SK-N-SH treated with all-trans-retinoic acid at 6 μM for 48 hours (cell line): ENCODE results near the gene FMNL1.

ENCODE experiments used
- ATAC-seq: fragments of 200-7000 bp; cut with Tn5 transposase; 3 replicates; pipeline ENCODE4 v1.9.1; 2020; ENCODE audit warnings: mild to moderate bottlenecking, moderate library complexity
- ARNTL ChIP-seq: fragments of 450-650 bp; formaldehyde crosslinking; IDR thresholded peaks from 2 replicates; pipeline ENCODE4 v1.5.0; 2020; ENCODE audit warnings: low read depth, mild to moderate bottlenecking, moderate library complexity, borderline replicate concordance
- BACH2 ChIP-seq: fragments of 250-450 bp; sonication (Bioruptor Pico); IDR thresholded peaks from 2 replicates; pipeline ENCODE4 v1.9.0; 2021; ENCODE audit warnings: mild to moderate bottlenecking, borderline replicate concordance
- CSDC2 ChIP-seq: fragments of 250-450 bp; sonication (Bioruptor Pico); IDR thresholded peaks from 2 replicates; pipeline ENCODE4 v1.5.0; 2020; ENCODE audit warnings: mild to moderate bottlenecking, moderate library complexity
- ESRRG ChIP-seq: fragments of 250-450 bp; sonication (Bioruptor Pico); IDR thresholded peaks from 2 replicates; pipeline ENCODE4 v1.6.1; 2021; ENCODE audit warnings: mild to moderate bottlenecking
- GLIS3 ChIP-seq: fragments of 250-450 bp; sonication (Bioruptor Pico); IDR thresholded peaks from 2 replicates; pipeline ENCODE4 v1.5.0; 2020; ENCODE audit warnings: mild to moderate bottlenecking, moderate library complexity
- ISL1 ChIP-seq: fragments of 250-450 bp; sonication (Bioruptor Pico); IDR thresholded peaks from 2 replicates; pipeline ENCODE4 v2.1.2; 2022; ENCODE audit warnings: mild to moderate bottlenecking, moderate library complexity
- PPARA ChIP-seq: fragments of 250-450 bp; sonication (Bioruptor Pico); IDR thresholded peaks from 2 replicates; pipeline ENCODE4 v1.5.0; 2020; ENCODE audit warnings: mild to moderate bottlenecking, borderline replicate concordance
- RARB ChIP-seq: fragments of 250-450 bp; sonication (Bioruptor Pico); IDR thresholded peaks from 2 replicates; pipeline ENCODE4 v1.8.0; 2021; ENCODE audit warnings: mild to moderate bottlenecking, moderate library complexity
- SNAI2 ChIP-seq: fragments of 250-450 bp; sonication (Bioruptor Pico); IDR thresholded peaks from 2 replicates; pipeline ENCODE4 v1.5.0; 2020; ENCODE audit warnings: mild to moderate bottlenecking, moderate library complexity
- TCF4 ChIP-seq: fragments of 250-450 bp; sonication (Bioruptor Pico); IDR thresholded peaks from 2 replicates; pipeline ENCODE4 v1.8.0; 2021; ENCODE audit warnings: mild to moderate bottlenecking, moderate library complexity, borderline replicate concordance
- TOX ChIP-seq: fragments of 250-450 bp; sonication (Bioruptor Pico); IDR thresholded peaks from 2 replicates; pipeline ENCODE4 v1.8.0; 2021; ENCODE audit warnings: mild to moderate bottlenecking, moderate library complexity, borderline replicate concordance
- ZC3H10 ChIP-seq: fragments of 250-450 bp; sonication (Bioruptor Pico); IDR thresholded peaks from 2 replicates; pipeline ENCODE4 v1.5.1; 2021; ENCODE audit warnings: mild to moderate bottlenecking, moderate library complexity
- ZFP3 ChIP-seq: fragments of 250-450 bp; sonication (Bioruptor Pico); IDR thresholded peaks from 2 replicates; pipeline ENCODE4 v1.5.0; 2020; ENCODE audit warnings: mild to moderate bottlenecking, moderate library complexity
- ZFP30 ChIP-seq: fragments of 450-650 bp; formaldehyde crosslinking; IDR thresholded peaks from 2 replicates; pipeline ENCODE4 v1.5.0; 2022; ENCODE audit warnings: mild to moderate bottlenecking, moderate library complexity
- ZNF565 ChIP-seq: fragments of 450-650 bp; formaldehyde crosslinking; conservative IDR thresholded peaks from 2 replicates; pipeline ENCODE4 v1.5.0; 2020; ENCODE audit warnings: low read depth, mild to moderate bottlenecking, moderate library complexity
- ZNF70 ChIP-seq: fragments of 450-650 bp; formaldehyde crosslinking; IDR thresholded peaks from 2 replicates; pipeline ENCODE4 v1.5.0; 2020; ENCODE audit warnings: mild to moderate bottlenecking, moderate library complexity
- ZNF8 ChIP-seq: fragments of 450-650 bp; formaldehyde crosslinking; IDR thresholded peaks from 2 replicates; pipeline ENCODE4 v1.5.0; 2020; ENCODE audit warnings: mild to moderate bottlenecking, moderate library complexity
- TF ChIP-seq, protein P1 (sequence below): fragments of 250-450 bp; sonication (Bioruptor Pico); IDR thresholded peaks from 2 replicates; pipeline ENCODE4 v1.8.0; 2020; ENCODE audit warnings: mild to moderate bottlenecking, moderate library complexity, borderline replicate concordance
- TF ChIP-seq, protein P2 (sequence below): fragments of 250-450 bp; sonication (Bioruptor Pico); IDR thresholded peaks from 2 replicates; pipeline ENCODE4 v1.5.1; 2021; ENCODE audit warnings: mild to moderate bottlenecking, moderate library complexity
- TF ChIP-seq, protein P3 (sequence below): fragments of 250-450 bp; sonication (Bioruptor Pico); IDR thresholded peaks from 2 replicates; pipeline ENCODE4 v1.5.0; 2020; ENCODE audit warnings: mild to moderate bottlenecking, moderate library complexity
- TF ChIP-seq, protein P4 (sequence below): fragments of 250-450 bp; sonication (Bioruptor Pico); IDR thresholded peaks from 2 replicates; pipeline ENCODE4 v1.8.0; 2021; ENCODE audit warnings: low read depth, mild to moderate bottlenecking, moderate library complexity, borderline replicate concordance
- TF ChIP-seq, protein P5 (sequence below): fragments of 250-450 bp; sonication (Bioruptor Pico); IDR thresholded peaks from 2 replicates; pipeline ENCODE4 v1.5.1; 2020; ENCODE audit warnings: low read depth, mild to moderate bottlenecking, moderate library complexity

Gene FMNL1

DNA sequence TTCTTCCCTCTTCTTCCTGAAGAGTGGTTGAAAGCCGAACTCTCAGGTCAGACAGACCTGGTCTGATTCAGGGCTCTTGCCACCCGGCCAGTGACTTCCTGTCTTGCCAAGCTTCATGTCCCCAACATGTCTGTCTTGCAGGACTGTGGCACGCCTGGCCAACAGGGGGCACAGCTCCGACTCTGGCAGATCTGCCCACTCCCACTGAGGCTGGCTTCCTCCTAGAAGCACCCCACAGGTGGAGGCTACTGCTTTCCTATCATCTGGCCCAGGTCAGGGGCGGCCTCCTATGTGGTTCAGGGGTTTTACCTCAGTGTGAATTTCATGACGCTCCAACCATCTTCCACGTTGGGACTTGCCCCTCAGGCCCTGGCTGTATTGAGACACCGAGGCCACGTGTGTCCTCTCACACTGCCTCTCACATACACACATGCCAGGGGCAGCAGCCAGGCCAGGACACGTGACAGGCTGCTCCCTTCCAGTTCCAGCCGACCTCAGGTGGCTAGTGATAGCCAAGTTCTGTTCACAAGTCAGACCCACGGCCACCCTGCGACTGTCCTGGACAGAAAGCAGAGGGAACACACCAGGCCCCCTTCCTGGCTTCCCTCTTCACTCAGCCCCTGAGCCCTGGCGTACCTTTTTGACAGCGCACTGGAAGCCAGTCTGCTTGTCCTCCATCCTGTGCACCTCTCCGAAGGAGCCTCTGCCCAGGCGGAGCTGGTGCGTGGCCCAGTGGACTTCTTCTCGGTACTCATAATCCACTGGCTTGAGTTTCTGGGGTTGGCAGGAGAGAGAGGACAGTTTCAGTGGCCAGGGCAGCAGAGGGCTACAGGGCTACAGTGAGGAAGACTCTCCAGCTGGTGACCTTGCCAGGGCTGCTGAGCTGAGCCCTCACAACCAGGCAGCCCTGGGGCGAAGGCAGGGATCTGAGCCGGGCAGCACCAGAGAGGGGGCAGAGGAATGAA lies 62.8 kb downstream of the FMNL1 start:
- ATAC-seq, result peak; percentile 26; the same call in 1 of the 3 replicates
- no peak for TF ChIP-seq ZNF70 (CRISPR knock-in tag)
- no peak for TF ChIP-seq ARNTL (CRISPR knock-in tag)
- TF ChIP-seq ZFP3 (CRISPR knock-in tag), result no peak
- TF ChIP-seq, protein P1, sequence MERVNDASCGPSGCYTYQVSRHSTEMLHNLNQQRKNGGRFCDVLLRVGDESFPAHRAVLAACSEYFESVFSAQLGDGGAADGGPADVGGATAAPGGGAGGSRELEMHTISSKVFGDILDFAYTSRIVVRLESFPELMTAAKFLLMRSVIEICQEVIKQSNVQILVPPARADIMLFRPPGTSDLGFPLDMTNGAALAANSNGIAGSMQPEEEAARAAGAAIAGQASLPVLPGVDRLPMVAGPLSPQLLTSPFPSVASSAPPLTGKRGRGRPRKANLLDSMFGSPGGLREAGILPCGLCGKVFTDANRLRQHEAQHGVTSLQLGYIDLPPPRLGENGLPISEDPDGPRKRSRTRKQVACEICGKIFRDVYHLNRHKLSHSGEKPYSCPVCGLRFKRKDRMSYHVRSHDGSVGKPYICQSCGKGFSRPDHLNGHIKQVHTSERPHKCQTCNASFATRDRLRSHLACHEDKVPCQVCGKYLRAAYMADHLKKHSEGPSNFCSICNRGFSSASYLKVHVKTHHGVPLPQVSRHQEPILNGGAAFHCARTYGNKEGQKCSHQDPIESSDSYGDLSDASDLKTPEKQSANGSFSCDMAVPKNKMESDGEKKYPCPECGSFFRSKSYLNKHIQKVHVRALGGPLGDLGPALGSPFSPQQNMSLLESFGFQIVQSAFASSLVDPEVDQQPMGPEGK, result no peak
- no peak for TF ChIP-seq TCF4 (CRISPR knock-in tag)
- no peak for TF ChIP-seq ZFP30 (CRISPR knock-in tag)
- TF ChIP-seq ZNF8 (CRISPR knock-in tag), result no peak
- no peak for TF ChIP-seq GLIS3 (CRISPR knock-in tag)
- no peak for TF ChIP-seq ISL1 (CRISPR knock-in tag)
- TF ChIP-seq PPARA, result no peak
- no peak for TF ChIP-seq TOX
- no peak for TF ChIP-seq ZC3H10 (CRISPR knock-in tag)
- TF ChIP-seq CSDC2 (CRISPR knock-in tag), result no peak
- TF ChIP-seq ZNF565 (CRISPR knock-in tag), result no peak
- TF ChIP-seq, protein P2, sequence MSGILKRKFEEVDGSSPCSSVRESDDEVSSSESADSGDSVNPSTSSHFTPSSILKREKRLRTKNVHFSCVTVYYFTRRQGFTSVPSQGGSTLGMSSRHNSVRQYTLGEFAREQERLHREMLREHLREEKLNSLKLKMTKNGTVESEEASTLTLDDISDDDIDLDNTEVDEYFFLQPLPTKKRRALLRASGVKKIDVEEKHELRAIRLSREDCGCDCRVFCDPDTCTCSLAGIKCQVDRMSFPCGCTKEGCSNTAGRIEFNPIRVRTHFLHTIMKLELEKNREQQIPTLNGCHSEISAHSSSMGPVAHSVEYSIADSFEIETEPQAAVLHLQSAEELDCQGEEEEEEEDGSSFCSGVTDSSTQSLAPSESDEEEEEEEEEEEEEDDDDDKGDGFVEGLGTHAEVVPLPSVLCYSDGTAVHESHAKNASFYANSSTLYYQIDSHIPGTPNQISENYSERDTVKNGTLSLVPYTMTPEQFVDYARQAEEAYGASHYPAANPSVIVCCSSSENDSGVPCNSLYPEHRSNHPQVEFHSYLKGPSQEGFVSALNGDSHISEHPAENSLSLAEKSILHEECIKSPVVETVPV (CRISPR knock-in tag), result no peak
- TF ChIP-seq SNAI2 (CRISPR knock-in tag), result no peak
- TF ChIP-seq, protein P3, sequence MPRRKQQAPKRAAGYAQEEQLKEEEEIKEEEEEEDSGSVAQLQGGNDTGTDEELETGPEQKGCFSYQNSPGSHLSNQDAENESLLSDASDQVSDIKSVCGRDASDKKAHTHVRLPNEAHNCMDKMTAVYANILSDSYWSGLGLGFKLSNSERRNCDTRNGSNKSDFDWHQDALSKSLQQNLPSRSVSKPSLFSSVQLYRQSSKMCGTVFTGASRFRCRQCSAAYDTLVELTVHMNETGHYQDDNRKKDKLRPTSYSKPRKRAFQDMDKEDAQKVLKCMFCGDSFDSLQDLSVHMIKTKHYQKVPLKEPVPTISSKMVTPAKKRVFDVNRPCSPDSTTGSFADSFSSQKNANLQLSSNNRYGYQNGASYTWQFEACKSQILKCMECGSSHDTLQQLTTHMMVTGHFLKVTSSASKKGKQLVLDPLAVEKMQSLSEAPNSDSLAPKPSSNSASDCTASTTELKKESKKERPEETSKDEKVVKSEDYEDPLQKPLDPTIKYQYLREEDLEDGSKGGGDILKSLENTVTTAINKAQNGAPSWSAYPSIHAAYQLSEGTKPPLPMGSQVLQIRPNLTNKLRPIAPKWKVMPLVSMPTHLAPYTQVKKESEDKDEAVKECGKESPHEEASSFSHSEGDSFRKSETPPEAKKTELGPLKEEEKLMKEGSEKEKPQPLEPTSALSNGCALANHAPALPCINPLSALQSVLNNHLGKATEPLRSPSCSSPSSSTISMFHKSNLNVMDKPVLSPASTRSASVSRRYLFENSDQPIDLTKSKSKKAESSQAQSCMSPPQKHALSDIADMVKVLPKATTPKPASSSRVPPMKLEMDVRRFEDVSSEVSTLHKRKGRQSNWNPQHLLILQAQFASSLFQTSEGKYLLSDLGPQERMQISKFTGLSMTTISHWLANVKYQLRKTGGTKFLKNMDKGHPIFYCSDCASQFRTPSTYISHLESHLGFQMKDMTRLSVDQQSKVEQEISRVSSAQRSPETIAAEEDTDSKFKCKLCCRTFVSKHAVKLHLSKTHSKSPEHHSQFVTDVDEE (CRISPR knock-in tag), result no peak
- TF ChIP-seq, protein P4, sequence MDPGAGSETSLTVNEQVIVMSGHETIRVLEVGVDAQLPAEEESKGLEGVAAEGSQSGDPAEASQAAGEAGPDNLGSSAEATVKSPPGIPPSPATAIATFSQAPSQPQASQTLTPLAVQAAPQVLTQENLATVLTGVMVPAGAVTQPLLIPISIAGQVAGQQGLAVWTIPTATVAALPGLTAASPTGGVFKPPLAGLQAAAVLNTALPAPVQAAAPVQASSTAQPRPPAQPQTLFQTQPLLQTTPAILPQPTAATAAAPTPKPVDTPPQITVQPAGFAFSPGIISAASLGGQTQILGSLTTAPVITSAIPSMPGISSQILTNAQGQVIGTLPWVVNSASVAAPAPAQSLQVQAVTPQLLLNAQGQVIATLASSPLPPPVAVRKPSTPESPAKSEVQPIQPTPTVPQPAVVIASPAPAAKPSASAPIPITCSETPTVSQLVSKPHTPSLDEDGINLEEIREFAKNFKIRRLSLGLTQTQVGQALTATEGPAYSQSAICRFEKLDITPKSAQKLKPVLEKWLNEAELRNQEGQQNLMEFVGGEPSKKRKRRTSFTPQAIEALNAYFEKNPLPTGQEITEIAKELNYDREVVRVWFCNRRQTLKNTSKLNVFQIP (CRISPR knock-in tag), result no peak
- no peak for TF ChIP-seq RARB

DNA sequence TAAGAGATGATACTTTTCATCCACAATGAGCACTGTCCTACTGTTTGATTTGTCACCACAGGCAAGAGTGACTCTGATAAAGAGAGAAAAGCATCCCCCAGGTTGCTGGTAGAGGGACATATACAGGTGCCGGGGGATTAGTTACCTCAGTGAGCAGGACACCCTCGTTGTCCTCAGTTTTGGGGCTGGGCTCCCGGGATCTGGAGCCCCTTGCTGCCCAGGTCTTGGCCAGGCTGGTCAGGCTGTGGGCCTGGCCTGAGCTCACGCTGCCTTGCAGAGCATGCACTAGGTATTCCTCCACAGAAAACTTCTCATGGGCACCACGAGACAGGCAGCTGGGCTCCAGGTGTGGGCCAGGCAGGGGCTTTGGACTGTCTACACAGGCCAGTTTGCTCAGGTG lies 64.6 kb downstream of the FMNL1 start:
- no peak for ATAC-seq
- TF ChIP-seq ARNTL (CRISPR knock-in tag) (no peak), BACH2 (CRISPR knock-in tag) (no peak), RARB (no peak), ZNF70 (CRISPR knock-in tag) (no peak), ZFP30 (CRISPR knock-in tag) (no peak), ESRRG (CRISPR knock-in tag) (no peak), ZNF8 (CRISPR knock-in tag) (no peak), ZC3H10 (CRISPR knock-in tag) (no peak), PPARA (no peak), ZNF565 (CRISPR knock-in tag) (no peak)
- TF ChIP-seq, protein P4 (CRISPR knock-in tag), result no peak
- TF ChIP-seq, protein P2 (CRISPR knock-in tag), result no peak
- TF ChIP-seq, protein P3 (CRISPR knock-in tag), result no peak
- TF ChIP-seq, protein P5, sequence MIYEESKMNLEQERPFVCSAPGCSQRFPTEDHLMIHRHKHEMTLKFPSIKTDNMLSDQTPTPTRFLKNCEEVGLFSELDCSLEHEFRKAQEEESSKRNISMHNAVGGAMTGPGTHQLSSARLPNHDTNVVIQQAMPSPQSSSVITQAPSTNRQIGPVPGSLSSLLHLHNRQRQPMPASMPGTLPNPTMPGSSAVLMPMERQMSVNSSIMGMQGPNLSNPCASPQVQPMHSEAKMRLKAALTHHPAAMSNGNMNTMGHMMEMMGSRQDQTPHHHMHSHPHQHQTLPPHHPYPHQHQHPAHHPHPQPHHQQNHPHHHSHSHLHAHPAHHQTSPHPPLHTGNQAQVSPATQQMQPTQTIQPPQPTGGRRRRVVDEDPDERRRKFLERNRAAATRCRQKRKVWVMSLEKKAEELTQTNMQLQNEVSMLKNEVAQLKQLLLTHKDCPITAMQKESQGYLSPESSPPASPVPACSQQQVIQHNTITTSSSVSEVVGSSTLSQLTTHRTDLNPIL (CRISPR knock-in tag), result no peak
- TF ChIP-seq, all 23 proteins: peak for 0
